Endothelial cell of umbilical vein (primary cell): ENCODE measurements around the gene LRCH1. TPM values are rescaled to one million over a fixed set of nuclear protein-coding genes. Genes with fewer than 3 reads are reported as not detected.

ENCODE experiments used
- BruUV-seq: library from RNA; stranded (reverse); fragments of 400-500 nt; replicated peaks from 2 replicates; lab custom pipeline; 2021; lab: Mats Ljungman, UMichigan
- CTCF ChIA-PET: fragments of 300-600, 350-600 bp; sonication (Branson Sonifier 250); formaldehyde crosslinking; loops from one replicate; lab custom pipeline; 2021; ENCODE audit warnings: antibody characterized with exemption, inconsistent platforms; lab: Charles Lee
- POLR2A ChIA-PET: fragments of 300-600, 350-600 bp; sonication (Branson Sonifier 250); formaldehyde crosslinking; loops from one replicate; lab custom pipeline; 2021; ENCODE audit warnings: antibody characterized with exemption, inconsistent platforms; lab: Charles Lee
- DNase-seq: peaks from one replicate; pipeline ENCODE4 v3.0.0-alpha.2; 2011; ENCODE audit warnings: low read depth, low spot score
- FAIRE-seq: peaks from 2 replicates; lab custom pipeline; 2011; peaks lifted over from hg19 to GRCh38; lab: Jason Lieb, UNC
- H2AFZ ChIP-seq: 2 replicates; pipeline ENCODE4 v1.6.0; 2012; ENCODE audit warnings: low read depth, low read length, control low read depth, inconsistent platforms
- H3K27ac ChIP-seq: 2 replicates; pipeline ENCODE4 v1.5.1; 2011; ENCODE audit warnings: low read depth, mild to moderate bottlenecking, control low read depth, low read length, moderate library complexity; ENCODE audit not compliant: insufficient read depth
- H3K27me3 ChIP-seq, 2 experiments: 2 replicates each; pipeline versions ENCODE4 v1.6.0 to v1.6.1; 2011; ENCODE audit warnings: low read length in 2 of 2, mixed read lengths in 1 of 2; ENCODE audit not compliant: control insufficient read depth in 2 of 2, insufficient read depth in 2 of 2
- H3K36me3 ChIP-seq, 2 experiments: 2 replicates in 1 of 2; 3 replicates in 1 of 2; pipeline ENCODE4 v1.5.1; 2011; ENCODE audit warnings: low read length in 2 of 2, mild to moderate bottlenecking in 1 of 2, moderate library complexity in 1 of 2; ENCODE audit not compliant: control insufficient read depth in 2 of 2, insufficient read depth in 2 of 2; ENCODE audit errors: extremely low read depth in 1 of 2
- H3K4me1 ChIP-seq: 3 replicates; pipeline ENCODE4 v1.5.1; 2011; ENCODE audit warnings: mild to moderate bottlenecking, low read length; ENCODE audit not compliant: control insufficient read depth, insufficient read depth; ENCODE audit errors: extremely low read depth
- H3K4me2 ChIP-seq: 2 replicates; pipeline ENCODE4 v1.6.1; 2011; ENCODE audit warnings: low read length, control low read depth, mixed read lengths; ENCODE audit not compliant: insufficient read depth
- H3K4me3 ChIP-seq, 3 experiments: fragments of 200-600 bp in 1 of 3; sonication (generic), shearing (Covaris generic) in 1 of 3; replicated peaks in 1 of 3; 2 replicates each; pipeline ENCODE4 v1.5.1; 2011 to 2016; ENCODE audit warnings: control low read depth in 3 of 3, low read length in 3 of 3, mild to moderate bottlenecking in 2 of 3, inconsistent platforms in 1 of 3, low read depth in 1 of 3, moderate library complexity in 1 of 3; ENCODE audit not compliant: insufficient read depth in 1 of 3
- H3K79me2 ChIP-seq: 2 replicates; pipeline ENCODE4 v1.6.0; 2012; ENCODE audit warnings: low read length, inconsistent platforms; ENCODE audit not compliant: control insufficient read depth, insufficient read depth
- H3K9ac ChIP-seq: replicated peaks from 2 replicates; pipeline ENCODE3; 2011; ENCODE audit warnings: low read length, control low read depth; ENCODE audit not compliant: insufficient read depth; ENCODE audit errors: extremely low read depth
- H3K9me1 ChIP-seq: replicated peaks from 3 replicates; pipeline ENCODE4 v1.6.0; 2011; ENCODE audit warnings: mild to moderate bottlenecking, low read length; ENCODE audit not compliant: control insufficient read depth, insufficient read depth; ENCODE audit errors: extremely low read depth
- H3K9me3 ChIP-seq: replicated peaks from 2 replicates; pipeline ENCODE4 v1.5.1; 2012; ENCODE audit warnings: low read length, inconsistent platforms; ENCODE audit not compliant: control insufficient read depth, insufficient read depth
- H4K20me1 ChIP-seq: replicated peaks from 2 replicates; pipeline ENCODE3; 2011; ENCODE audit warnings: mild to moderate bottlenecking, low read length; ENCODE audit not compliant: control insufficient read depth, insufficient read depth; ENCODE audit errors: extremely low read depth
- CTCF ChIP-seq, 2 donors: IDR thresholded peaks; 1 replicate in 1 of 2; 2 replicates in 1 of 2; pipeline ENCODE4 v1.5.1; 2011; ENCODE audit warnings: low read length in 2 of 2, mild to moderate bottlenecking in 2 of 2, moderate library complexity in 2 of 2, control low read depth in 1 of 2, inconsistent platforms in 1 of 2, low read depth in 1 of 2; ENCODE audit not compliant: insufficient read depth in 1 of 2; ENCODE audit errors: extremely low read depth in 1 of 2
- EZH2 ChIP-seq: IDR thresholded peaks from 2 replicates; pipeline ENCODE4 v1.6.1; 2012; ENCODE audit warnings: borderline replicate concordance, low read depth, mild to moderate bottlenecking, moderate library complexity, low read length, inconsistent platforms; ENCODE audit not compliant: severe bottlenecking
- FOS ChIP-seq: IDR thresholded peaks from 2 replicates; pipeline ENCODE4 v1.6.1; 2011; ENCODE audit warnings: mild to moderate bottlenecking, low read length, moderate library complexity, borderline replicate concordance; ENCODE audit not compliant: insufficient read depth
- GATA2 ChIP-seq: IDR thresholded peaks from 2 replicates; pipeline ENCODE4 v1.7.0; 2011; ENCODE audit warnings: low read depth, mild to moderate bottlenecking, moderate library complexity, mixed read lengths, low read length; ENCODE audit not compliant: insufficient read length, insufficient read depth
- JUN ChIP-seq: IDR thresholded peaks from 2 replicates; pipeline ENCODE4 v1.6.1; 2011; ENCODE audit warnings: borderline replicate concordance, low read depth; ENCODE audit not compliant: insufficient read length, insufficient read depth
- MAX ChIP-seq: IDR thresholded peaks from 2 replicates; pipeline ENCODE4 v1.6.1; 2011; ENCODE audit not compliant: insufficient read depth, insufficient read length
- MYC ChIP-seq: IDR thresholded peaks from one replicate; pipeline ENCODE4 v1.6.1; 2011; ENCODE audit warnings: mild to moderate bottlenecking, low read depth, low read length
- POLR2A ChIP-seq: IDR thresholded peaks from 2 replicates; pipeline ENCODE4 v1.6.1; 2012; ENCODE audit warnings: low read depth, mild to moderate bottlenecking, control low read depth, low read length
- POLR2AphosphoS5 ChIP-seq: IDR thresholded peaks from 2 replicates; pipeline ENCODE4 v1.6.1; 2012; ENCODE audit warnings: low read depth, mild to moderate bottlenecking, control low read depth, low read length, moderate library complexity; ENCODE audit not compliant: insufficient read depth
- dilution Hi-C: fragments of 300-500 bp; cut with MboI; formaldehyde crosslinking; loops from one replicate; pipeline ENCODE4 v1.15.0; 2019; ENCODE audit warnings: low sequenced_read_pairs; ENCODE audit not compliant: extremely low pct_ligation_motif_present
- intact Hi-C: fragments of 100-400 bp; cut with micrococcal nuclease; formaldehyde crosslinking; loops from one replicate; pipeline ENCODE4 v1.10.0; 2022
- polyA plus RNA-seq, 4 experiments: library from polyadenylated mRNA; depleted of rRNA in 3 of 4; stranded (reverse) in 3 of 4; unstranded in 1 of 4; fragments of >200 nt; gene quantifications; 2 replicates each; pipeline versions ENCODE4 v1.2.1 to v1.2.3, GENCODE V29; 2011 to 2012; ENCODE audit warnings: missing spikeins in 1 of 4
- total RNA-seq: library from RNA; stranded (reverse); gene quantifications from 2 replicates; pipeline ENCODE4 v1.2.3, GENCODE V29; 2021

The LRCH1 gene
- total and polyA plus RNA-seq, 2 donors (not counting 3 experiments of a cell fraction or from before 2014, with no cell fraction given): 5.4 to 16.5 TPM

GRCh38 chr13:46679369-46680120 is 126.6 kb downstream of the LRCH1 start:
- DNase-seq (no peak), FAIRE-seq (no peak)
- intact Hi-C loops (no loop called here), dilution Hi-C loops (no loop called here)
- H3K9me1 ChIP-seq: no peaks in the 10 kb centered on the region
- no peaks in the 10 kb centered on the region for H3K36me3 ChIP-seq
- no peaks in the 10 kb centered on the region for H3K27me3 ChIP-seq
- POLR2A ChIA-PET: no interaction called here
- no TSS peak for BruUV-seq
- no peak overlapping the region for H2AFZ ChIP-seq
- no peak overlapping the region for H3K9ac ChIP-seq
- CTCF ChIA-PET: interaction anchor here (0.9 to 1.6 kb wide), 2 partner anchors 11 to 37 kb away, joined by 3 to 4 read pairs; no protein-coding TSS in a partner anchor
- peaks cover 4% of the 10 kb centered on the region for H3K79me2 ChIP-seq
- H3K4me2 ChIP-seq: no peak overlapping the region
- no peak for TF ChIP-seq MAX
- TF ChIP-seq JUN: no peak
- TF ChIP-seq POLR2A: no peak
- no peak for TF ChIP-seq EZH2
- no peak for TF ChIP-seq MYC
- no peak for TF ChIP-seq FOS
- TF ChIP-seq CTCF (IDR thresholded peaks at IDR 0.05; ENCODE audit: extremely low read depth in 1 of 2, insufficient read depth in 1 of 2, low read depth in 1 of 2, low read length in 2 of 2): no peak
- TF ChIP-seq POLR2AphosphoS5: no peak
- TF ChIP-seq GATA2: no peak
- no peaks in the 10 kb centered on the region for H4K20me1 ChIP-seq
- no peaks in the 10 kb centered on the region for H3K4me1 ChIP-seq
- H3K4me3 ChIP-seq: no peak overlapping the region
- H3K27ac ChIP-seq: no peak overlapping the region
- H3K9me3 ChIP-seq: no peaks in the 10 kb centered on the region
